NK-92 treated with Interleukin-12 subunit alpha and Interleukin-12 subunit beta, amount 100 ng/mL, for 24 hours (cell line): ENCODE results near the gene PXN.
"Not testable (repeated sequence)": the region's sequence is repeated elsewhere in the genome, so short reads cannot be mapped to it uniquely, and the experiment has no call there.

Source experiments
- DNase-seq: peaks from one replicate; lab custom pipeline; 2025; lab: John Stamatoyannopoulos, UW

Gene PXN

DNA sequence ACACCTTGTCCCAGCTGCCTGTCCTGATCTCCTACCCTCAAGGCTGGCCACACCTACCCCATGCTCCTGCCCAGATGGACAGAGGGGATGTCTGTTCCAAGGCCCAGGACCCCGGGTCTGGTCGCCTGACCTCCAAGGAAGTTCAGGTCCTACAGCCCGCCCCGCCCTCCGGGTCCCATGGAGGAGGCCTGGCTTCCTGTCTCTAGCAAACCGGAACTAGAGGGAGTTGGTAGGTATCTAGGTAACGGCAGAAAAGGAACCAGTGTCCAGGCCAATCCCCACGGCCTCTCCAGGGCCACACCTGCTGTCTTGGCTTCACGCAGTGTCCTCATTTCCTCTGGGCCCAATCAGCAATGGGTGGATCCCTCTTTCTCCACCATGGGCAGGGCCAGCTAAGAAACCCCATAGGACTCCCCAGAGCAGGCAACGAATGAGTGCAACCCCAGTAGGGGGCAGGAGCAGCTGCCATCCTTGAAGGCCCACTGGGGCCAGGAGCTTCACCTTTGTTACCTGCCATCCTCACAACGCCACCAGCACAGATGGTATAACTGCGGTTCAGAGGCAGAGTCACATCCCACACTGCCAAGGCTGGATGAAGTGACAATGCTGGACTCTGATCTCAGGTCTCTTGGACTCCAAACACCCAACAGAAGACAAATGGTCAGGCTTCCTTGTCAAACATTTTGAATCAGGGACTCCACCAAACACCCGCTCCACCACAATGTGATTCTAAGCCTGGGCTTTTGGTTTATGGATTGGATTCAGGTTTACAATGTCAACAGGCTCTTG, 39.5 kb downstream of the PXN start:
- no peak for DNase-seq

DNA sequence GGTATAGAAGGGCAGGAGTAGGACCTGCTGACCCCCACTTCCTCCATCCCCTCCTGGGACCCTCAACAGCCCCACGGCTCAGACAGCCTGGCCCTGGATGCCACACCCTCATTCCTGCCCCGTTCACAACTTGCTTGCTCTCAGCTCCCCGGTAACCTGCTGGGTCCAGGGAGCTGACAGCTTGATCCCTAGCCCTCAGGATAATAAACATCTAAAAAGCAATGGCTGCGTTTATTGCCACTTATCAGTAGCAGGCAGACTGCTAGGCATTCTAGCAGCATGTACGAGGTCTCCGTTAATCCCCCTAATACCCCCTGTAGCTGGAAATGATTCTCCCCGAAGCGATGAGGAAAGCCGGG, 40.4 kb downstream of the PXN start:
- no peak for DNase-seq

GRCh38 chr12:120224304-120225199, 41.0 kb downstream of the PXN start:
- DNase-seq: no peak

- no peak for DNase-seq
These were observed 41.8 kb downstream of the PXN start for GRCh38 chr12:120223458-120224303.

DNA sequence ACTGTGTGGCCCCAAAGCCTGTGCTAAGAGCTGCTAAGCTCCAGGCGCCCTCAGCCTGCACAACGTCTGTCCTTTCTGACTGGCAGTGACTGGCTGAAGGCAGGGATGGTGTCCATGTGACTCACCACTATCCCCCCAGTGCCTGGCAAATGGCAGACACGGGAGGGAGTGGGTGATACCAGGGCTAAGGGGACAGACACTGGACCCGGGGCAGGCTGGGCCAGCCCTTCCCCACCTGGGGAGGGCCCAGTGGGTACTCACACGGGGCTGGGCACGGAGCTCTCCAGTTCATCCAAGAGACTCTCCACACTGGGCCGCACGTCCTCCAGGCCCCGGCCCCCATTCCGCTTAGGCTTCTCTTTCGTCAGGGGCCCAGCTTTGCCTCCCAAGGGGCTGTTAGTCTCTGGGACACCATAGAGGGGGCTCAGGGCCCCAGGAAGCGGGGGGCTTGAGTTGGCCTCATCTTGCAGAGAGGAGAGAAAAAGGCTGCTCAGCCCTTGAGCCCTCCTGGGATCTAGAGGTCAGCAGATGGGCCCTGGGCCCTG, 43.2 kb downstream of the PXN start:
- DNase-seq: no peak

DNA sequence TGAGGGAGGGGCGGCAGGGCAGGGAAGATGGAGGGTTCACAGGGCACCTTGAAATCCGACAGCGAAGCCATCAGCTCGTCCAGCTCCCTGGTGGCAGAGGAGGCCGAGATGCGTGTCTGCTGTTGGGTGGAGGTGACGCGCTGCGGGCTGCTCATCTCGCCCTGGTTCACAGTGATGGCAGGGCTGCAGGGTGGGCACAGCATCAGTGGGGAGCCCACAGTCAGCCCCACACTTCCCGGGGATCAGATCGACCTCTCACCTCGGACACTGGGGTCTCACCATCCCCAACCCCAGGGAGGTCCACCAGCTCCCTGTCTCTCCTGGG, 44.0 kb downstream of the PXN start:
- no peak for DNase-seq

DNA sequence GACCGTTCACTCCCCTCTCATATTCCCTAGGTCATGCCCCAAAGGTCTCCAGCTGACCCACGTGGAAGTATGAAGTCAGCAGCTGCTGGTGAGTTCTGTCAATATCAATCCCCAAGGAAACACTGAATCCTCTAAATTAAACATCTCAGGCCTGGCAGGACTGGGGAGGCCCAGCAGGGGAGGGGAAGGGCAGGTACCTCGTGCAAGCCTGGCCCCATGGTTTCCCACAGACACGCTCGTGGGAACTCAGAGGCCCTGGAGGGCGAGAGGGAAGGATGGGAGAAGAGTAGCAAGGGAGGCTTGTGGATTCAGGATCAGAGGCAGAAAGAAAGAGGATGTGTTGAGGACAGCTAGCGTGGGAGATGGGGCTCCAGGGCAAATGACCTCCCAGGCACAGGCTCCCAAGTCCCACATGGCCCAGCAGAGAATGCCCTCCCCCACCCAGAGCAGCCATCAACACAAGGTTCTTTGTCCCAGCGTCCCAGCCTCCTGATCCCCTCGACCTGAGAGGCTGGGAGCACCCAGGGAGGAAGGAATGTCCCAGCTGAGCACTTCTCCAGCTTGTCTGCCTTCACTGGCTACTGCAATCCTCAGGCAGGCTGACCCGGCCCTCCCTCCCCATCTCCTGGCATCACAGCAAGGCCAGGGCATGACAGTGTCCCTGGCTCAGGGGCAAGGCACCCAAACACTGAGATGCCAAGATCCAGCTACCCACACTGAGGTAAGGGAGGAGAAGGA, 44.5 kb downstream of the PXN start:
- DNase-seq: no peak

DNA sequence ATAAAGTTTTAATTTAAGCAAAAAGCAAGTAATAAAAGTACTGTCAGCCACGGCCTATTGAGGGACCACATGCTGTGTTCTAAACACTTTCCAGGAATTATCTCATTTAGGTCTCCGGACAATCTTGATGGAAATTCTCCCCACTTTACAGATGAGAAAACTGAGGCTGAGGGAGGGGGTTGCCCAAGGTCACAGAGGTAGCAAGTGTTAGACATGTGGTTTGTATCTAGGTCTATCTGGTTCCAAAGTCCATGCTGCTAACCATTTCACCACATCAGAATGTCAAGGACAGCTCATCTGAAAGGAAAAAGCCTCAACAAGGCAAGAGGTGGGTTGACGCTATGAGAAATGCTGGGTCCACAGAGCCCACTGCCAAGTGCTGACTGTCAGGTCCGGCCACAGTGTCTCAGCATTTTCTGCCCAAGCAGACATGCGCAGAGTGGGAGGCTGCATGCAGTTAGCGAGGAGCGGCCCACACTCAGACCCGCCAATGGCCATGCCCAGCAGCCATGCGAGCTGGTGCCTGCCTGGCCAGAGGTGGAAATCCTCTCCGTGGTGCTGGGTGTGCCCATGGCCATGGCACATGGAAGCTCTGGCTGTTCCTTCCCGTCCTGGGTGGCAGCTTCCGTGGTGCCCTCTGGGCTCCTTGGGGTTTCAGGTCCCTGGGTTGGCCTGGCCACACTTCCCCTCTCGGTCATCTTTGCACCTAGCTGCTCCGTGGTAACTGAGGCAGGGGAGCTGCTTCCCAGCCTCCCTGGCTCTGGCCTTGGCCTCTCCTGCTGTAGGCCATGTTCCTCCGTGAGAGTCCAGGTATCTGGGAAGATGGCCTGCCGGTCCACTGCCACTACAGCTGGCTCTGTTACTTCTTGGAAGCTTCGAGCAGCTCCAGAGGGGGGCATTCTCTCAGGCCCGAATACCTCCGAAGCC, 46.6 kb downstream of the PXN start:
- no peak for DNase-seq

GRCh38 chr12:120216742-120217605, 48.6 kb downstream of the PXN start:
- no peak for DNase-seq

GRCh38 chr12:120215766-120216735, 49.5 kb downstream of the PXN start:
- no peak for DNase-seq

- DNase-seq: no peak
These were observed 50.2 kb downstream of the PXN start for GRCh38 chr12:120215357-120215735.

DNA sequence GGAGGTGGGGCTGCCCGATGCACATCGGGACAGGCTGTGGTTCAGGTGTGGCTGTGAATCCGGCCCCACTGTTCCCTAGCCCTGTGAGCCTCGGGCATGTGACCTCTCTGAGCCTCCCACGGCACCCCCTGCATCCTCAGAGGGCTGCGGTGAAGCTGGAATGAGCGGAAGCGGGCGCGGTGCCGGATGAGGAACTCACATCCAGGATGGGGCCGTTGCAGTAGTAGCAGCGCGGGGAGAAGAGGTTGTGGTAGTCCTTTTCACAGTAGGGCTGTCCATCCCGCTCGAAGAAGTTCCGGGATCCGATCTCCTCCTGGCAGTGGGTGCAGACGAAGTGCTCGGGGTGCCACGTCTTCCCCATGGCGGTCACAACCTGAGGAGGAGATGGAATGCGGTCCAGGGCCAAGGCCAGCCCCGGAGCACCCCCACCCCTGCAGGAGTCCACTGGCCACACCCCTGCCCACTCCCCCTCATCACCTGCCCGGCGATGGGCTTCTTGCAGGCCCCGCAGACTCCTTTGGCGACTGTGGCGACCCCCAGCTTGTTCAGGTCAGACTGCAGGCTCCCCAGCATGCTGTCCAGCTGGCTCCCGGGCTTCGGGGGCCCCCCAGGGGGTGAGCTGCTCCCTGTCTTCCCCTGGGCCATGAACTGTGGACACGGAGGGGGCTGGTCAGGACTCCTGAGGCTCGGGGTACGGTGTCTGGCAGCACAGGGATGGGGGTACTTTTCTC, 50.7 kb downstream of the PXN start:
- no peak for DNase-seq

- DNase-seq: no peak
These were observed 51.8 kb downstream of the PXN start for GRCh38 chr12:120213758-120214157.

GRCh38 chr12:120213182-120213581, 52.3 kb downstream of the PXN start:
- not testable (repeated sequence) for DNase-seq

- no peak for DNase-seq
These were observed 53.2 kb downstream of the PXN start for GRCh38 chr12:120212301-120212700.

DNA sequence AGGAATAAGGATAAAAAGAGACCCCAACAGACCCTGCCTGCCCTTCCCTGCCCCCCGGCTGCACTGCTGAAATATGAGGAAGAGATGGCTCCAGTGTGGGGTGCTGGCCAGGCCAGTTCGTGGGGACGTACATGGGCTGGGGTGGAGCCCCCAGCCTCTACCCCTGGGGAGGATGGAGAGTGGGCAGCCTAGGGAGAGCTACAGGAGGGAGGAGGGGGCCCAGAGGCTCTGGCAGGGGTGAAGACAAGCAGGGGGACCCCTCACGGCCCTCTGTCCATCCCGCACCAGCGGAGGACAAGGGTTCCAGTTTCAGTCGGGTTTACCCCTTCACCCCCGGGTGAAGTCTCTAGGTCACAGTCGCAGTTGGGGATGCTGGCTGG, 53.6 kb downstream of the PXN start:
- no peak for DNase-seq

DNA sequence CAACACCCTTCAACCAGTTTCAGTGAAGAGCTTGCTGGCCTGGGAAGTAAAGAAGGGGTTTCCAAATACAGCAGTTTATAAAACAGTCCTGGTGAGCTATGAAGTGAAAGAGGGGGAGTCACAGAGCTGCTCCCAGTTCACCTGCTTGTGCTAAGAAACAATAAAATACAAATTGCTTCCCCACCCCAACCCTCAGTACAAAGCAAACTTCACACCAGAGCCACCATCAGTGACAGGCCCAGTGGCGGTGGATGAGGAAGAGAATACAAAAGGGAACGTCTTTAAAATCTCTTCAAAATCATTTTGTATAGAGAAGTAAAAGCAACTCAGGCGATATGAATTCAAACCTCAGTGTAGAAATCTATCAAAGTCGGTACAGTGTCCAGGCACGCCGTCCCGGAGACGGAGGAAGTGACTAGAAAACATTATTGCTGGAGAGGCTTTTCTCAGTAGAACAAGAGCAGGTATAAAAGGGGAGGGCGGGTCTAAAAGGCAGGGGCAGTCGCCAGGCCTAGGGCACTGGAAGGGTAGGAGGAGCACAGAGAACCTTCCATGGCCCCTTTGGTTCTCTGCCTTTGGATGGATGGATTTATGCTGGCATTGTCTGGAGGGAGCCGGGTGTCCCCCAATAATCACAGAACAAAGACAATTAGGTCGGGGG, 54.2 kb downstream of the PXN start:
- no peak for DNase-seq
